ENCODE data around the gene MEGF11.

- TF ChIP-seq POLR2A (IDR thresholded peaks at IDR 0.05) = no peak
- no peak for TF ChIP-seq CTCF (IDR thresholded peaks at IDR 0.05)
These were observed 231.4 kb downstream of the MEGF11 start for GRCh38 chr15:66022163-66022525.
